ENCODE measurements around the gene TSPAN11.

TSPAN11 gene

DNA sequence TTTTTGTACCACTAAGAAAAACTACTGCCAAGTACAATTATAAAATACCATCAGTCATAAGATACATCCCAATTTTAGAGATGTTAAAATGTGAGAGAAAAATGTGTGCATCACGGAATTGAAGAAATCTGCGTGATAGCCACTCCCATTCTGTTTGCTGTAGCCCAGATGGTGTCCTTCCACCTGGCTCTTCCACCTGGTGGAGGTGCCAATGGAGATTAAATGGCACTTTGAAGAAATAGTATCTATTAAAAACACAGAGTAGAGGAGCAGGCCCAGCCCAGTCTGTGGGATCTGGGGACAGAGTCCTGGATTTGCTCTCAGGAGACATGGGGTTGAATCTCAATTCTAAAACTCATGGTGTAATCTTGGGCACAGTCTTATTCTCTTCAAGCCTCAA lies 35.5 kb downstream of the TSPAN11 start:
- no peak for DNase-seq

DNA sequence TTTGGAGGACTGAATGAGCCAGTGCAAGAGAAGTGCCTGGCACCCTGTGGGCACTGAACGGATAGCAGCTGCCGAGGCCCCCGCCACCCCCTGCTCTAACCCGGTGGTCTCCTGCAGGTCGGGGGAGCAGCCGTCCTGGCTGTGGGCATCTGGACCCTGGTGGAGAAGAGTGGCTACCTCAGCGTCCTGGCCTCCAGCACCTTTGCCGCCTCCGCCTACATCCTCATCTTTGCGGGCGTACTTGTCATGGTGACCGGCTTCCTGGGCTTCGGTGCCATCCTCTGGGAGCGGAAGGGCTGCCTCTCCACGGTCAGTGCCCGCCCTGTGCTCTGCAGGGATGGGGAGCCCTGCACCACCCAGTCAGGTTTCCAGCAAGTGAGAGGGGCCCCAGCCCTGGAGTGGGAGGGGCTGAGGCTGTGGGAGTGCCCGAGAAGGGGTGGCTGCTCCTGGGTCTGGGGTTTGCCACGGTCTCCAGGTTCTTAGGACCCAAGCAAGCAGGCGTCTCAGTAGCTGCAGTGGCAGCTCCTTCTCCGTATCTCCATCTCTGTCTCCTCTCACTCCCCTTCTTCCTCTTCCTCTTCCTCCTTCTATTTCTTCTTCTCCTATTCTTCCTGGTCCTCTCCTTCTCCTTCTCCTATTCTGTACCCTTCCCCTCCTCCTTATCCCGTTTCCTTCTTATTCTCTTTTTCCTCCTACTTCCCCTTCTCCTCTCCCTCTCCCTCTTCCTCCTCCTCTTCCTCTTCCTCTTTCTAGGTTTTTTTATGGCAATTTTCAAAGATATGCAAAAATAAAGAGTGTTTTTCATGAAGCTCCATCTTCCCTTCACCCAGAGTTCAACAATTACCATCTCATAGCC lies 37.4 kb downstream of the TSPAN11 start:
- no peak for DNase-seq

DNA sequence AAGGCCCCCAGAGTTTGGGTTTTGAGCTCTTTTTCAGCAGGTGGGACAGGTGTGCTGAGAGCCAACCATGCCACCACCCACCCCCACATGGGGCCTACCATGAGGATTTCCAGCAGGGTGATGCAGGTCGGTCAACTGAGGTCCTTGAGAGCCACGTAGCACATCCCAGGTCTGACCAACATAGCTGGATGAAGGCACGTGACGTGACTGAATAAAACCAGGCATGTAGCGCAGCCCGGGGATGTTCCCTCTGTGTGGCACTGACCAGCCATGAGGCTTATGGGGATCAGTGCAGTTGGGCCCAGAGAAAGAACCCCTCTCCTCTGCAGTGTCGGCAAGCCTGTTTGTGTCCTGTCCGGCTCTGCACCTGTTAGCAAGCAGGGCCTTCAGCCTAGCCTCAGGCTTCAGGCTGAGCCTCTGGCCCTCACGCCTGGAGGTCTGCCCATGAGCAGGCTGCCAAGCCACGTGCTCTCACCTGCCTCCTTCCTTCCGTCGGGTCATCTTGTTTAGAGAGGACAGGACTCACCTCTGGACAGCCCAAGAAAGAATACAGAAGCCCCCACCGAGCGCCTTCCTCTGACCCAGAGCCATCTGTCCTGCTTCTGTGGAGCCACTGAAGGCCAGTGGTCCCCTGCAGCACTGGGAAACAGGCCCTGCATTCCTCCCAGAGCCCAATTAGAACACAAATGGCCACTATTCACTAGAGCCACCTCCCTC lies 38.5 kb downstream of the TSPAN11 start:
- DNase-seq: no peak

DNA sequence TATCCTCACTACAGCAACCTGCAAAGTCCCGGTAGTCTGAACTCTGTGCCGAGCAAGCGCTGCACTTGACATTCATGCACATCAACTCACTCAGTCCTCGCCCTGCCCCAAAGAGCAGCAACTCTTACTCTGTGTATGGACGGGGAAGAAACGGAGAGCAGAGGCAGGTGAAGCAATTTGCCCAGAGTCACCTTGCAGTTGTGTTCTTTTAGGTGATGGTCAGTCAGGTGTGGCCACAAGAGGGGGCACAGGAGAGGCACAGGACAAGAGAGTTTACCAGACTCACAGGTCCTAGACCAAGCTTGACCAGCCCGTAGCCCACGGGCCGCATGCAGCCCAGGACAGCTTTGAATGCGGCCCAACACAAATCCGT lies 39.1 kb downstream of the TSPAN11 start:
- DNase-seq: no peak

DNA sequence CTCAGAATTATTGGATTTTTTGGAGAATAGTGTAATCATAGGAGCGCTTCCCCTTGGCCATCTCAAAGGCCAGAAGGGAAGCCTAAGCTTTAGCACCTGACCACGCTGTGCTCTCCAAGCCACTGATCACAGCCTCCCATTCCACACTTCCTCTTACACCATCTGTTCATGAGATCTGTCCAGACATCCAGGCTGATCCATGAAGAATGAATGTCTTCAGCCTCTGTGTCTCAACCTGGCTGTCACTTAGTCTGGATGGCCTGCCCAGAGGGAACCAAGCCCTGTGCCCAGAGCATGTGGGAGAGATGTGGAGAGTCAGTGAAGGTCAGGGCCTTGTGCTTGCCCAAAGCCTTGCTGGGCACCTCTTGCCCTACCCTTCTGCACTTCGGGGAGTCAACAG lies 40.5 kb downstream of the TSPAN11 start:
- DNase-seq: no peak

DNA sequence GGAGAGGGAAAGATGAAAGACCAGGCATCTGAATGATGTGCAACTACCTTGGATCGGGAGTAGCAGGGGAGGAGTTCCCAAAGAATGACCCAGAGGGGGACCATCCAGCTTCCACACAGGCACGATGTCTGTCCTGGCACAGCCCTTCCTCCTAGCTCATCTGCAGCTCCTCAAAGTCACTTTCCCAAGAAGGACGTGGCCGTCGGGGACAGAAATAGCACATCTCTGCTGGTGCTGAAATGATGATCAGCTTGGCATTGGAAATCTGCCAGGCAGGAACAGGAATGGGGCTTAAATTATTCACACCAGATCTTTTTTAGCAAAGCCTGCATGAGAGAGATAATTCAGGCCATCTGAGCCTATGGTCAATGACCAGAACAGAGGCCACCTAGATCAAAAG lies 41.7 kb downstream of the TSPAN11 start:
- DNase-seq: no peak

DNA sequence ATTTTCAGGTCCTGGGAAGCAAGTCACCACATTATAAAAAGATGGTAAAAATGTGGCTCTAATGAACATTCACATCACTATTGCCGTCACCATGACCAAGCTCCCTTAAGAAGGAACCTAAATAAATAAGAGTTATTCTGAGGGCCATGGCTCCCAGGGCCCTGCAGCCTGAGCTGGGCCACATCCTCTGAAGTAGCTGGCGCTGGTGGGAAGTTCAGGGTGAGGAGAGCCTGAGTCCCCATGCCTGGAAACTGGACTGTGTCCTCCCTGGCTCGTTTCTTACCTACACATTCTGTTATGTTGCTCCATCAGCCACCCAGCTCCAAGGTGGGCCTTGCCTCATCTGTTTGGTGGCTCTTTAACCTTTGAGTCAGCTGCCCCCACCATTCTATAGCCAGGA lies 42.5 kb downstream of the TSPAN11 start:
- DNase-seq: no peak

DNA sequence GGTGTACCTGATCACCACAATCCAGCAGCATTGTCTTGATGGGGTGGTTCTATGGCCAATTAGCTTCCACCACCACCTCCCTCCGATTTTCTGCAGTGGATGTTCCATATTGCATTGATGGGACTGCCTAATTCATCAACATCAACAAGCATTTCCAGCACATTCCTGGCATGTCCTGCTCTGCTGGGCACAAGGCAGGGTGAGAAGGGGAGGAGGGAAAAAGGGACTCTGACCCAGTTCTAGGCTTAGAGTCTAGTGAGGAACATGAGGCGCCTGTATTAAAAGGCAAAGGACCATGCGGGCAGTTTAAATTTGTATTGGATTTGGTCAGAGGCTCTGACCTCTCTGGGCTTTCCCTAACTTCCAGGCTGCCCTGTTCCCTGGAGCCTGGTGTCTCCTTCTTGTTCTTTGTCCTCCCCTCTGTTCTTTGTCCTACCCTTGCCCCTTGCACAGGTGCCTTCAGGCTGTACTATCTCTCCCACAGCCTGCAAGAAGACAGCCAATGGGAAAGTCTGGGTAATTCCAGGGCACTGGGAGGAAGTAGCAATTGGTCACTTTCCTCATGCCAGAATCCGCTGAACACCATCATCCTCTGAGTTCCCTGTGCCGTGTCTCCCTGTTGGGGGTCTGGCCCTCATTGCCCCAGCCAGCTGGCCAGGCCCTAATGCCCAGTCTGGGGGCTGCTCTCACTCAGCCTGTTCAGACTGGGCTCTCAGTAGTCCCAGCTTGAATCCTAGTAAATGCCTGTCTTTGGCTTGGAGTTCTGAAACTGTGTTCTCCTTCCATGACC lies 43.3 kb downstream of the TSPAN11 start:
- no peak for DNase-seq

DNA sequence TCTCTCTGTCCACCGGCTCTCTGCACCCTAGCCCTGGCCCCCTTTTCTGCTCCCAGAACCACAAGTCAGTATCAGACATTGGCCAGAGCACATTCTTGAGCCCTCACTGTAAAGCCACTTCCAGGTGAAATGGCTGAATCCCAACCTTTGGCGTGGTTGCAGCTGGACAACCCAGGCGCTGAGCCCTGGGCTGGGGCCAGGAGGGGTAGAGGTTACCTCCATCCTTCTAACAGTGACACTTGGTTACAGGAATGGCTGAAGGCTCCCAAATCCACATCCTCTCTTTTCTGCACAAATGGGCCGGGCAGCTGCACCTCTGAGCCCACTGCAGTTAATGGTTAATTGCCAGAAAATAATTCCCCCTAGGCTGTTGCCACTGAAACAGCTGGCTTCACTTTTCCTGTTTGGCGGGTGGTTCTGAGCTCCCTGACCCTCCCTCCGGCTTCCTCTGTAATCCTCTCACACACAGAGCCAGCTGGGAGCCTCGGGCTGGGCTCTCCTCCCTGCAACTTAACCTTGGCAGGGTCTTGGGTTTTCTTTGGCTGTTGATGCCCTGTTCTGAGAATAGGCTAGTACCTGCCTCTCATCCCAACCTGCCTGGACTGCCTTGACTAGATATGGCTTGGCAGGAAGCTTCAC lies 44.1 kb downstream of the TSPAN11 start:
- DNase-seq: no peak

DNA sequence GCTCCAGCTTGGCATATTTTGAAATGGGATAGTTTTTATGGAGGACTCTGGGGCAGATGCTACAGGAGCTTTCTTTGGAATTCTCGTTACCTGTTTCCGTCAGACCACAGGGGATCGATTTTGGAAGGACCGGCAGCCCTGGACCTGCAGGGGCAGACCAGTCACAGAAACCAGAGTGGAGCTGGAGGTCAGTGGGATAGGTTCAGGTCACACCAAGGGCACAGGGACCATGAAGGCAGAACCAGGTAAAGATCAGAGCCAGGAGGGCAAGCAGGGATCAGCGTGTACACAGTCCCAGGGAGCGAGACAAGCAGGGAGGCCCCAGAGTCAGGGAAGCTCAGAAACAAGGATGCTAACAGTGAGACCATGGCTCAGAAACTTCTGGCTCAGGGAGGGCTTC lies 45.5 kb downstream of the TSPAN11 start:
- no peak for DNase-seq

DNA sequence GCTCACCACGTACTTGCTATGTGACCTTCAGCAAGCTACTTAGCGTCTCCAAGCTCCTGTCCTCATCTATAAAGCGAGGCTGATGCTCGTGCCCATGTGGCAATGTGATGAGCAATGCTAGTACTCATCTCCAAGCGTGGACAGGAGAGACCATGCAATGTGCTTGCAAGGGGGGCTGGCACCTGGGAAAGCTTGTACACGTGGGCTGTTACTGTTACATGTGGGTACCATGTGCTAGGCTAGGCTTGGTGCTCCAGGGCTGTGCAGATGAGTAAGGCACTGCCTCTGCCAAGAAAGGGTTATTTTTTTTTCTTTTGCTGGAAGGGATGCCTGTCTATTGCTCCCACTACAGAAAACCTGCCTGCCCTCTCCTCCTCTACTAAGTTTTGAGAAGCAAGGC lies 46.6 kb downstream of the TSPAN11 start:
- DNase-seq: no peak

DNA sequence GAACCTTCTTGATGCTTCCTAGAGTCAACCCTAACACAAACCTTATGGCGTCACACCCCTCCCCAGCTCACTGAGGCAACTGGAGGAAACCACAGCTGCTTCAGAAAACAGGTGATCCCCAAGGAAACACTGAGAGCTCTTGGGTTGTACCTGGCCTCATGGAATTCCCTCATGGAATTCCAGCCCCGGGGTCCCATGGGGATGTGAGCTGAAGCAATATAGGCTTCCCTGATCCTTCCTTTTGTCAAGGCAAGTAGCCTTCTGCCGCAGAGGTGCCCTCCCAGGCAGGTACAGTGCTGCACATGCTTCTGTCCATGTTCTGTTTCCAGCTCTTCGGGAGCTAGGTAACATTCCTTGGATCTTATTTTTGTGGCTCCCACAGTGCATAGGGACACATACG lies 47.3 kb downstream of the TSPAN11 start:
- no peak for DNase-seq

DNA sequence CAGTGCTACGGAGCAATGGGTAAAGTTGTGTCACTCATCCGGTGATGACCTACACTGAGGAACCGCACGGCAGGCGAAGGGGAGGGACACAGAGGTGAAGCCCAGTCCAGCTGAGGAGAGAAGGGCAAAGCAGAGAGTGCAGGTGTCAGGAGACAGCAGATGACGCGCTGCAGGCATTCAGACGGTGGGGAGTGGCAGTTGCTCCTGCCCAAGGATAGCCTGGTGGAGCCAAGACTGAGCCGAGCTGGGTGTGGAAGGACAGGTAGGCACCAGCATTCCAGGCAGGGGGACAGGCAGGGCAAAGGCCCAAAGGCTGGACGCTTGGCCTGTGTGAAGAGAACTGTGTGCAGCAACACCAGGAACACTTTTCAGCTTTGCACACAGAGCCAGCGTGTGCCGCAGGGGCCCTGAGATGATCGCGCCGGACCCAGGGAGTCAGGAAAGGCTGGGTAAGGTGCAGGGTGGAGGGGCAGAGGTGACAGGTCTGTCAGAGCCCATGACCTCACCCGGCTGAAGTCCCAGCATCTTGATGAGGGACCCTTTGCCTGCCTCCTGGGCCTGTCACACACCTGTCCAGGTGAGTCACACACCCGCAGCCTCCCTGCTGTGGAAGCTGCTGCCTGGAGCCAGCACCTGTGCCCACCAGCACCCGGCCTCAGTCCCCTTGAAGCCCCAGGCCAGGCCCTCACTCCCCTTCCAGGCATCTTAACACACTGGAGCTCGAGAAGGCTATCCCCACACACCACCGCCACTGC lies 48.4 kb downstream of the TSPAN11 start:
- no peak for DNase-seq

DNA sequence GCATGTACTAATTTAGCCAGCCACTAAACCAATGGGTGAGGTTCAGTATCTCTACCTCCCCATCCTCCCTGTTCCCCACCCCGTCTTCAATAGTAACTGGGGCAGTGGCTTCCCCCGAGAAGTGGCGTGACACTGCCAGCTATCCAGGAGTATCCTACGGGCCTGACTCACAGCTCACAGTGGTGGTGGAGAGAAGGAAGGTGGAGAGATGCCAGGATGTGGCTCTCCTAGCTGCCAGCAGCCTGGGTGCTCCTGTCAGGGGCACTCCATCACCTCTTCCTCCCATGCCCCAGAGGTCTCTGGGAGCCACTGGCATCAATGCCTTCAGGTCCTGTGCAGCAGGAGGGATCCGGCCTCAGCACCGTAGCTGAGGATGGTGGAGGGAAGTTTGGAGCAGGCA lies 49.0 kb downstream of the TSPAN11 start:
- DNase-seq: no peak

DNA sequence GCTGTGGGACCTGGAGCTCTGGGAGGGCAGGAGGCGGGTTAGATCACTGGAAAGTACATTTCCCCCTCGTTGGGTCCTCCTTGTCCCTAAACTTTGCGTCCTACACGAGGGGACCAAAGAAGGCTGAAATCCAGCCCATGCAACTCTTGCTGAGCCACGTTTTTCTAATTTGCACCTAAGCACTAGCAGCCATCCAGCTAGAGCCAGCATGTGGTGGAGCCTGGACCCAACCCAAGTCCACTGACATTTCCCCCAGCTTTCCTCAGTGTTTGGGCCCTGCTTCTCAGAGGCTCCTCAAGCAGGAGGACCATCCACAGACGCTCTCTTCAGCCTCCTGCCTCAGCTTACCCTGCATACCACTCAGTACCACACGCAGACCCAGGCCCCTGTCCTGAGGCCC lies 49.7 kb downstream of the TSPAN11 start:
- no peak for DNase-seq

DNA sequence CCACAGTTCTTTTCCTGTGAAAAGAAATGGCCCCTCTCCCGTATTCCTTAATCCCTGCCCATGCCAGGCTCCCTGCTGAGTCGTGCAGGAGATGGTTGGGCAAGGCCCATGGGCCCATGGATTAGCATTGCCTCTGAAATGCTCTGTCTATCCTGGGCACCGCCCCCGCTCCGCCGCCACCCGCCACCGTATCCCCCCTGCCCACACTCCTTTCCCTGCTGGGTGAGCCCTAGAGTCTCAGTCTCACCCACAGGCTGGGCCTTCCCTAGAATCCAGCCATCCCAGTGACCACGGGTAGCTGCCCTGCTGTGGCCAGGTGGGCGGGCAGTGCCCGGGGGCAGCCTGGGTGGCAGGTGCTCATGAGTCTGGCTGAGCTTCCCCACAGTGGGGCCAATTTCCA lies 50.6 kb downstream of the TSPAN11 start:
- no peak for DNase-seq

DNA sequence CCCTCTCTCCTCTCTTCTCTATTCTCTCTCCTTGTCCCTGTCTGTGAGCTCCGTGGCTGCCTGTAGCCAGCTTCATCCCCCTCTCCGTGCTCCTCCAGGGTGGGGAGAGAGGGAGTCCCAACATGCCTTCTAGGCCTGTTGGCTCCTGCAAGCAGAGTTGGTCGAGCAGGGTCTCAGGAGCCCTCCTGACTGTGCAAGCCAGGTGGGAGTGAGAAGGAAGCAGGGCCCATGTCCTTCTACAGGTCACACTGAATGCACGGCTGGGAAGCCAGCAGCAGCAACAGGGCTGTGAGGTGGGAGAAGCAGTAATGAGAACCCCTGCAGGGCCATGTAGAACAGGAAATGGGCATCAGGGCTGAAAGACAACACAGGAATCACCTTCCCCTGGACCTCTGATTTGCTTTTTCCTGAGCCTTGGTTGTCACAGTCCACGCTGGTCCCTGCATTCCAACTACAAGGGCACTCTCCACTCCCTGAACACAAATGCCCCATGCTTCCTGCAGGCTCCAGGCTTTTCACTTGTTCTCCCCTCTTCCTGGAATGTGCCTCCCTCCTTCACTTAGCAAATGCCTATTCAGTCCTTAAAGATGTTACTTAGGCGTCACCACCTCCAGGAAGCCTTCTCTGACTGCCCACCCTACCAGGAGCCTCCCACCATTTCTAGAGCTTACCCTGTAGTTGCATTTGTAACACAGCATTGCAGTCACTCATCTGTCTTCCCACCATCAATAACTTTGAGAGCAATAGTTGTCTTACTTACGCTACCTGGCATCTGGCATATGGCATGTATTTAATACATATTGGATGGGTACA lies 51.2 kb downstream of the TSPAN11 start:
- no peak for DNase-seq

DNA sequence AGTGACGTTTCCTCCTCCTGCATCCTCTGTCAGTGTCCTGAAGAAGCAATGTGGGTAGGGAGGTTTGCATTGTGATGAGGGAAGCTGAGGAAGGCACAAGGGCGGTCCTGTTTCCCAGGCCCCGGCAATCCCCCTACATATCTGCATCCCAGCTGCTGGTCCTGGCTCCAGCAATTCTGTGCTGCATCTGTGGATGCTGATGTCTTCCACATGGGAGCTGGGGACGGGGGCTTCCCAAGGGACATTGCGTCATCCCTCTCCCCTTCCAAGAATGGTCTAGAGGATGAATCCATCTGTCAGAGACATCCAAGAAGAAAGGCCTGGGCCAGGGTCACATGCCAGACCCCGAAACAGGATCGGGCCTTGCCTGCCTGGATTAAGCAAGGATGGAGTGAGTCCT lies 52.1 kb downstream of the TSPAN11 start:
- no peak for DNase-seq

DNA sequence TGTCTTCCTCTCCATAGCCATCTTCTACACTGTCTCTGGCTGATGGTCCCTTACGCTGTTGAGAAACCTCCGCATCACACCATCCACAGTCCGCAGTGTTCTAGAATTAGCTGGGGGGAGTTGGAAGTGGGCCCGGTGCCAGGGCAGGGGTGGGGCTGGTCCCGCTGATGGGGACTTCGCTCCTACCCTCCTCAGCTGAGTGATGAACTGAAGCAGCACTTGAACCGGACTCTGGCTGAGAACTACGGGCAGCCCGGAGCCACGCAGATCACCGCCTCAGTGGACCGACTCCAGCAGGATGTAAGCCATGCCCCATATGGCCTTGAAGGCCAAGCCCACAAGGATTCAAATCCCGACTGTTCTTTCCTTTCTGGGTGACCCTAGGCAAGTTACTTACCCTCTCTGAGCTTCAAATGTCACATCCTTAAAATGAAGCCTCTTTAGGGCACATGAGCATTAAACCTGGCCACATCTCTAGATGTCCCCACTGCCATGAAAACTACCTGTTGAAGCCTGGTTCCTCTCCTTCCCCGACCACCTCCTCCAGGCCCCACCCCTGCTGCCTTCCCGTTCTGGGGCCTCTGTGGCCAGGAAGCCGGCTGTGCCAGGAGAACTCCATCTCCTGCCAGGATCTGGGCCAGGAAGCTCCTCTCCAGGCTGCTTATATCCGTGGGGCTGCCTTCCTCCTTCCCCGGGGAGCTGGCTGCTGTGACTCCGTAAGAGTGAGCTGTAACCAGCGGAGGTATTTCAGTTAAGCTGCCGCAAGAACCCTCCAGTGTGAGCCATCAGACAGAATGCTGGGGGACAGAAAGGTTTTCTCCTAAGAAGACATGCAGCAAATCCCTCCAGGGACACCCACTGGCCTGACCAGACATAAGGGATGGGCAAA lies 53.1 kb downstream of the TSPAN11 start:
- DNase-seq: no peak

DNA sequence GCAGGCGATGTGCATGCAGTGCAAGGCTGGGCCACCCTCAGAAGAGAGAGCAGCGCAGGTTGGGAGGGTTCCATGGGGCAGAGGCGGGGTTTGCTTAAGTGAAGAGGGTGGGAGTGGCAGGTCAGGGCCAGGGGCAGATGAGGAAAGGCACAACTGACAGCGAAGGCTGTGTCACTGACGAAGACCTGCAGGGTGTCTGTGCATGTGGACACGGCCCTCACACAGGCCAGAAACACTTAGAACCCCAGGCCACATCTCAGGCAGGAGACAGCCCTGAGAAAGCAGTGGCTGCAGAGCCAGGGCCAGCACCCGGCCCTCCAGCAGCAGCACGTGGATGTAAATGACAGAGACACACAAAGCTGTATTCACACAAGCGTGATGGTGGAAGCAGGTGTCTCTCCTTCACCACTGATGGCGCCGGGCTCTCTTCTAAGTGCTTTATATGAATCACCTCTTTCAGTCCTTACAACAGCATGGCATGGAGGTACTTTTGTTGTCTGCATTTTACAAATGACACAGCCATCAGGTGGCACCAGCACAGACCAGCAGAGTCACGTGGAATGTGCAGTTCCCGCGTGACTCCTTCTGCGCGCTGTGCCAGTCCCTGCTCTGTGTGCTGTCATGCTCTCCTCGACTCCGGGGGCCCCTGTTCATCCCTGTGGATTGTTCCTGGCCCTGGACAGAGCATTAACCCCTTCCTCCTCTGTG lies 54.6 kb downstream of the TSPAN11 start:
- DNase-seq: no peak

All from activated effector memory CD4-positive, alpha-beta T cell treated with Interleukin-2 at 50 U/mL for 16 hours (primary cell).